ENCODE results near the gene ACOT9.
"Not testable (repeated sequence)": the region's sequence is repeated elsewhere in the genome, so short reads cannot be mapped to it uniquely, and the experiment has no call there.

Gene ACOT9

GRCh38 chrX:23782455-23782854 is 39.4 kb upstream of the ACOT9 start:
- peak overlapping the region; percentile 90 to 95 for H3K27ac Mint-ChIP-seq
- peaks cover 58% of the 10 kb centered on the region for H3K36me3 Mint-ChIP-seq (ENCODE audit: insufficient read depth)
- DNase-seq = no peak
- no peaks in the 10 kb centered on the region for H3K9me3 Mint-ChIP-seq
- ATAC-seq (replicated peaks) = no peak
- H3K27me3 Mint-ChIP-seq = no peaks in the 10 kb centered on the region
- peaks cover 13 to 25% of the 10 kb centered on the region in 2 donors for H3K4me1 Mint-ChIP-seq (ENCODE audit: low read depth in 2 of 2)
- peak overlapping the region; percentile 95 to 96 for H3K4me3 Mint-ChIP-seq

- H3K27me3 Mint-ChIP-seq = no peaks in the 10 kb centered on the region
- peaks cover 26% of the 10 kb centered on the region for H3K36me3 Mint-ChIP-seq (ENCODE audit: insufficient read depth)
- H3K9me3 Mint-ChIP-seq = no peaks in the 10 kb centered on the region
Measured at GRCh38 chrX:23779025-23779424, 35.9 kb upstream of the ACOT9 start.

GRCh38 chrX:23776363-23776762 is 33.3 kb upstream of the ACOT9 start:
- H3K9me3 Mint-ChIP-seq = no peaks in the 10 kb centered on the region
- H3K4me1 Mint-ChIP-seq (ENCODE audit: low read depth in 2 of 2) = peaks cover 0 to 5% of the 10 kb centered on the region in 2 donors
- H3K27ac Mint-ChIP-seq = no peak overlapping the region
- no peak overlapping the region for H3K4me3 Mint-ChIP-seq
- DNase-seq (no peak), ATAC-seq (replicated peaks) (no peak)
- no peaks in the 10 kb centered on the region for H3K27me3 Mint-ChIP-seq
- H3K36me3 Mint-ChIP-seq (ENCODE audit: insufficient read depth) = peaks cover under 1% of the 10 kb centered on the region

More at GRCh38 chrX:23779025-23779424, 35.9 kb upstream of the ACOT9 start:
- Mint-ChIP-seq H3K4me3 (no peak overlapping the region), H3K4me1 (ENCODE audit: low read depth in 2 of 2) (peaks cover 10 to 11% of the 10 kb centered on the region in 2 donors), H3K27ac (no peak overlapping the region)
- ATAC-seq (replicated peaks) (no peak), DNase-seq (no peak)

GRCh38 chrX:23773601-23774175 is 30.6 kb upstream of the ACOT9 start:
- Mint-ChIP-seq H3K36me3 (ENCODE audit: insufficient read depth) (no peaks in the 10 kb centered on the region), H3K27me3 (no peaks in the 10 kb centered on the region), H3K4me3 (peak overlapping the region; percentile 70 to 75), H3K27ac (peak overlapping the region; percentile 93 to 98), H3K9me3 (no peaks in the 10 kb centered on the region), H3K4me1 (ENCODE audit: low read depth in 2 of 2) (peaks cover 0 to 5% of the 10 kb centered on the region in 2 donors)
- peak; percentile 100 for ATAC-seq (replicated peaks)
- DNase-seq = peak; percentile 27 to 31 (median 28)

GRCh38 chrX:23771086-23771485 is 28.0 kb upstream of the ACOT9 start:
- H3K4me3 Mint-ChIP-seq; H3K27ac Mint-ChIP-seq; DNase-seq; H3K27me3 Mint-ChIP-seq; ATAC-seq (replicated peaks); H3K9me3 Mint-ChIP-seq; H3K36me3 Mint-ChIP-seq (ENCODE audit: insufficient read depth); H3K4me1 Mint-ChIP-seq (ENCODE audit: low read depth in 2 of 2): not testable (repeated sequence)

- no peaks in the 10 kb centered on the region for H3K27me3 Mint-ChIP-seq
- H3K27ac Mint-ChIP-seq = no peak overlapping the region
- ATAC-seq (replicated peaks) (no peak), DNase-seq (no peak)
- H3K4me1 Mint-ChIP-seq (ENCODE audit: low read depth in 2 of 2) = peaks cover 0 to 5% of the 10 kb centered on the region in 2 donors
- no peaks in the 10 kb centered on the region for H3K9me3 Mint-ChIP-seq
- peaks cover 5% of the 10 kb centered on the region for H3K36me3 Mint-ChIP-seq (ENCODE audit: insufficient read depth)
- no peak overlapping the region for H3K4me3 Mint-ChIP-seq
Measured at GRCh38 chrX:23770142-23770541, 27.1 kb upstream of the ACOT9 start.

- ATAC-seq (replicated peaks) (peak; percentile 87), DNase-seq (peak in 1 of 3 experiments; percentile 13)
- H3K36me3 Mint-ChIP-seq (ENCODE audit: insufficient read depth) = peaks cover 5% of the 10 kb centered on the region
- H3K27me3 Mint-ChIP-seq = no peaks in the 10 kb centered on the region
- H3K27ac Mint-ChIP-seq = peak overlapping the region; percentile 52 to 84
- peak overlapping the region; percentile 50 to 79 for H3K4me3 Mint-ChIP-seq
- H3K4me1 Mint-ChIP-seq (ENCODE audit: low read depth in 2 of 2) = no peaks in the 10 kb centered on the region
- no peaks in the 10 kb centered on the region for H3K9me3 Mint-ChIP-seq
Measured at GRCh38 chrX:23766650-23767551, 23.8 kb upstream of the ACOT9 start.

GRCh38 chrX:23765868-23766267 is 22.8 kb upstream of the ACOT9 start:
- Mint-ChIP-seq H3K9me3 (no peaks in the 10 kb centered on the region), H3K27ac (no peak overlapping the region), H3K4me3 (peak overlapping the region in 1 of 2 donors; percentile 79), H3K27me3 (no peaks in the 10 kb centered on the region), H3K36me3 (ENCODE audit: insufficient read depth) (peaks cover 5% of the 10 kb centered on the region), H3K4me1 (ENCODE audit: low read depth in 2 of 2) (no peaks in the 10 kb centered on the region)
- no peak for ATAC-seq (replicated peaks)
- DNase-seq = no peak

GRCh38 chrX:23765449-23765848 is 22.4 kb upstream of the ACOT9 start:
- Mint-ChIP-seq H3K4me1 (ENCODE audit: low read depth in 2 of 2) (no peaks in the 10 kb centered on the region), H3K36me3 (ENCODE audit: insufficient read depth) (peaks cover 5% of the 10 kb centered on the region), H3K4me3 (no peak overlapping the region), H3K9me3 (no peaks in the 10 kb centered on the region), H3K27me3 (no peaks in the 10 kb centered on the region), H3K27ac (no peak overlapping the region)
- ATAC-seq (replicated peaks) = no peak
- no peak for DNase-seq

GRCh38 chrX:23764188-23764984 is 21.3 kb upstream of the ACOT9 start:
- H3K27me3 Mint-ChIP-seq = no peaks in the 10 kb centered on the region
- peaks cover 5% of the 10 kb centered on the region for H3K36me3 Mint-ChIP-seq (ENCODE audit: insufficient read depth)
- ATAC-seq (replicated peaks) (no peak), DNase-seq (no peak)
- H3K27ac Mint-ChIP-seq = no peak overlapping the region
- no peak overlapping the region for H3K4me3 Mint-ChIP-seq
- H3K4me1 Mint-ChIP-seq (ENCODE audit: low read depth in 2 of 2) = no peaks in the 10 kb centered on the region
- H3K9me3 Mint-ChIP-seq = no peaks in the 10 kb centered on the region

- no peak overlapping the region for H3K27ac Mint-ChIP-seq
- no peaks in the 10 kb centered on the region for H3K36me3 Mint-ChIP-seq (ENCODE audit: insufficient read depth)
- no peaks in the 10 kb centered on the region for H3K9me3 Mint-ChIP-seq
- DNase-seq = no peak
- ATAC-seq (replicated peaks) = no peak
- no peaks in the 10 kb centered on the region for H3K4me1 Mint-ChIP-seq (ENCODE audit: low read depth in 2 of 2)
- H3K27me3 Mint-ChIP-seq = no peaks in the 10 kb centered on the region
- no peak overlapping the region for H3K4me3 Mint-ChIP-seq
Measured at GRCh38 chrX:23759821-23760220, 16.7 kb upstream of the ACOT9 start.

GRCh38 chrX:23756165-23756564 is 13.1 kb upstream of the ACOT9 start:
- peak; percentile 75 for ATAC-seq (replicated peaks)
- Mint-ChIP-seq H3K36me3 (ENCODE audit: insufficient read depth) (no peaks in the 10 kb centered on the region), H3K4me3 (no peak overlapping the region), H3K9me3 (no peaks in the 10 kb centered on the region), H3K27me3 (no peaks in the 10 kb centered on the region), H3K27ac (no peak overlapping the region), H3K4me1 (ENCODE audit: low read depth in 2 of 2) (no peaks in the 10 kb centered on the region)
- peak; percentile 56 to 61 (median 59) for DNase-seq

GRCh38 chrX:23754664-23755063 is 11.6 kb upstream of the ACOT9 start:
- Mint-ChIP-seq H3K27ac (no peak overlapping the region), H3K27me3 (no peaks in the 10 kb centered on the region), H3K4me1 (ENCODE audit: low read depth in 2 of 2) (no peaks in the 10 kb centered on the region), H3K4me3 (no peak overlapping the region), H3K9me3 (no peaks in the 10 kb centered on the region), H3K36me3 (ENCODE audit: insufficient read depth) (peaks cover 2% of the 10 kb centered on the region)
- DNase-seq = no peak
- no peak for ATAC-seq (replicated peaks)
